ENCODE data around the gene VSTM2L.
A peak's percentile ranks its signal among the peaks of the same experiment; 100 is the strongest.

VSTM2L gene

DNA sequence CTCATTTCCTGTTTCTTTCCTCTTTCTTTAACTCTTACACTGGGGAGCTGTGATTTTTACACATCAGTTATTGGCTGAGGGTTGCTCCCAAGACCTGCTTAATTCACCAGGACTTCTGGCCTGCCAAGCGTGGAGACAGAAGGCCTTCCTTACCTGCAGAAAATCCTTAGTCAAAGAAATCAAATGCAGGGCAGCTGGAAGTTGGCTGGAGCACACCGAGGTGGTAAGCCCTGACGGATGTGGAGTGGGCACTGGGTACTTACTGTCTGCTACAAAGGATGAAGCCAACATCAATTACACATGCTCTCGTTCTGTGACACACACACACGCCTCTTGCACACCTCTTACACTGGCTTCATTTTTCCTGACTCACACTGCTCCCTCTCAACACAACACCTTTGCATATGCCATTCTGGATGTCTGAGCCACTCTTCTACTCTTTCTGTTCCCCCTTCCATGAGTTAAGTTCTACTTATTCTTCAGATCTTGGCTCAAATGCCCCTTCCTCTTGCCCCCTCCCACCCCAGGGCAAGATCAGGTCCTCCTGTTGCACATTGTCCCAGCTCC is 68.7 kb downstream of the VSTM2L start:
- DNase-seq: no peak

DNA sequence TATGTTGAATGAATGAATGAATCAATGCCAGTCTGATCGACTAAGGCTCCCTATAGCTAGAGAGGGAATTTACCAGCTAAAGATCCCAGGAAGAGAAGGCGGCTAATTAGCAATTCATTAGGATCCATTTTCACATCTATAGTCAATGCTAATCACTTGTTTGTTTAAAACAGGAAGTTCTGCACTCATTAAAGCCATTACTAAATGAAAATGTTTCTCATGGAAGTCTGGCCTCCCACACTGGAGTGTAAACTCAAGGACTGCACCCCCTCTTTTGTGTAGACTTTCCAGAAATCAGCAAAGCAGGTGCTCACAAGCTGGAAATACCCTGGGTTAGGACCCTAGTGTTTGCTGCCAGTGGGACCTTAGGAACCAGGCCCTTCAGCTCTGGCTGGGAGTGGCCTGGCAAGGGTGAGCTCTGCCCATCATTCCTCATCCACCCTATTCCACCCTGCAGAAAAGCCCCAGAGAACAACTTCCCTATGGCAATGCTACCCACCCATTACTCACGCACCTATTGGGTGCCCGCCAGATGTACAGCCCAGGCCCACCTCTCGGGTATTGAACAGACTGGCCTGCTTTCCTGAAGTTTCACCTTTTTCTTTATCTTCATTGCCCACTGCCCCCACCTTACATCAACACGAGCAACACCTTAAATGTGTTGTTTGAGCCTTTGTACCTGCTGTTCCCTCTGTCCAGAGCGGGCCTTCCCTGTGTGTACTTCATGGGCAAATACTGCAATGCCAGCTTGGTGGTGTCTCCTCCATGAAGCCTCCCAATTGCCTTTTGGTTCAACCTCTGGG is 69.5 kb downstream of the VSTM2L start:
- no peak for DNase-seq

DNA sequence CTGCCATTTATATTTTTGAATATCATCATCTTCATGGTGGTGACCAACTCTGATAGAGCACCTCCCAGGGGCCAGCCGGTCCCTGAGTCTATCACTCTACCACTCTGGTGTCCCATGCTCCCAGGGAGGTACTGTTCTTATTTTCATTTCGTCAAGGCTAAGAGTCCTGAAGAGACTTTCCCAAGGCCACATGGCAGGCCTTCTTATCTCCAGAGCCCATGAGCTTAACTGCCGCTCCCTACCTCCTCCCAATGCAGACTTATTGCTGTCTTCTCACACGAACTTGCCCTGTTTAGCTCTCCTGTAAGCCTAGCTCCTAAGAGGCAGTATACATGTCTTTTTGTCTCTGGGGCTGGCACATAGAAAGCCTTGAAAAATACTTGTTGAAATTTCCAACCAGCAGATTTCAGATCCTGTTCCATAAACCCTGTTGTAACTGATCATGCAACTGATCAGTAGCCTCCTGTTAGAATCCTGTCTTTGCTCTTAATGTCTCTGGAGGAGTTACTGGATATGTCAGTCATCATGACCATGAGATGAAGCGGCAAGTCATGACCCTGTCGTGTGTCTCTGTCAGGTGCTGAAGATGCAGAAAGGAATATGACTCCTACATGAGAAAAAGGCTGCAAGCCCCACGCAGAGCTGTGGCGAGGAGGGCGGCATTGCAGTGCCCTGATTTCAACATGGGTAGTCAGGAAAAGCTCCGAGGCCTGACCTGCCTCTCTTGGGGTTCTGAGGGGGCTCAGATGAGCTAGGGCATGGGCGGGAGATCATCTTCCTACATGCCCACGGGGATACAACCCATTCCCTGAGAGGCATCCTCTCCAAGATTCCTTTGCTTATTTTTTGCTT is 70.4 kb downstream of the VSTM2L start:
- no peak for DNase-seq

DNA sequence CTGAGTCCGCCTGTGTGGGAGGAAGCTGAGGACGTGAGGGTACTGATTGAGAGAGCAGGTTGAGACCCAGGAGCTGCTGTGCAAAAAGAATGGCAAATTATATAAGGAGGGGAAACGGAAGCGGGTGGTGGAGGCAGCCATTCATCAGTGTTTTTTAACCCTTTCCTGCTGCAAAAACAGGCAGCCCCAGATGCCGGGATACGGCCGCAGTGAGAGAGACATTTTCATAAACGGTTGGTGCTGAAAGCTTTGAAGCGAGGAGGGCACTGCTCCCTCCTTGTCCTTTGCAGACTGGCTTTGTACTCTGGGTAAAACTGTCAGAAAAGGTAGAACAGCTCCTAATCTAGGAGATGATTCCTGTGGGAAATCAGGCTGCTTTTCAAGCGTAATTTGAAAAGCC is 74.0 kb downstream of the VSTM2L start:
- DNase-seq: no peak

DNA sequence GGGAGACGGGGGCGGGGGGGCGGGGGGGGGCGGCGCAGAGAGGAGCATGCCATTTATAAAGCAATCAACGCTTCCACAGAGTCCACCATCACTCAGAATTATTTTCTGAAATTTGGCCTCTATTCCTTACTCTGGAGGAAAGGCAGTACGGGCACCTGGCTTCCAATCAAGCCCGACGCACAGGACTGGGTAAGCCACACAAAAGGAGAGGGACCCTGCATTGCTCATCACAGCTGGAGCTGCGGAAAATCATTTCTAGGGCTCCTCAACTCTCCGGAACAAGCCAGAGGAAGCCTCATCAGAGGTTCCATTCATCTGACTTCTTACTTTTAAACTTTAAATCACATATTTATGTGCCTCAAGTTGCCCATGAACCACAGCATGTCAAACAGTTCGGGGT is 74.4 kb downstream of the VSTM2L start:
- no peak for DNase-seq

DNA sequence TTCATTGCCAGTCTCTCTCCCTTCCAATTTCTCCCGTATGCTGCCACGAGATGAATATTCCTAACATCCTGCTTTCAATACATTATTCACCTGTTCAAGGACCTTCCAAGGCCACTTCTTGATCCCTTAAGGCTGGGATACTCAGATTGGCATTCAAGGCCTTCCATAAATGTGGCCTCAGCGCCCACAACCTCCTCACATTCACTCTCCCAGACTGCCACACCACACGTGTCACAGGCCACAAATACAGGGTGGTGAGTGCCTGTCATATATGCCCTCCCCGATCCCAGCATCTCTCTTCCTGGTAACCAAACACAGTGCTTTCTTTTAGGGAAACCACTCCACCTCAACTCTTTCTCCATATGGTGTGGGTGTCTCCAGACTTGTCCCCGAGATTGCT is 74.9 kb downstream of the VSTM2L start:
- DNase-seq: no peak

DNA sequence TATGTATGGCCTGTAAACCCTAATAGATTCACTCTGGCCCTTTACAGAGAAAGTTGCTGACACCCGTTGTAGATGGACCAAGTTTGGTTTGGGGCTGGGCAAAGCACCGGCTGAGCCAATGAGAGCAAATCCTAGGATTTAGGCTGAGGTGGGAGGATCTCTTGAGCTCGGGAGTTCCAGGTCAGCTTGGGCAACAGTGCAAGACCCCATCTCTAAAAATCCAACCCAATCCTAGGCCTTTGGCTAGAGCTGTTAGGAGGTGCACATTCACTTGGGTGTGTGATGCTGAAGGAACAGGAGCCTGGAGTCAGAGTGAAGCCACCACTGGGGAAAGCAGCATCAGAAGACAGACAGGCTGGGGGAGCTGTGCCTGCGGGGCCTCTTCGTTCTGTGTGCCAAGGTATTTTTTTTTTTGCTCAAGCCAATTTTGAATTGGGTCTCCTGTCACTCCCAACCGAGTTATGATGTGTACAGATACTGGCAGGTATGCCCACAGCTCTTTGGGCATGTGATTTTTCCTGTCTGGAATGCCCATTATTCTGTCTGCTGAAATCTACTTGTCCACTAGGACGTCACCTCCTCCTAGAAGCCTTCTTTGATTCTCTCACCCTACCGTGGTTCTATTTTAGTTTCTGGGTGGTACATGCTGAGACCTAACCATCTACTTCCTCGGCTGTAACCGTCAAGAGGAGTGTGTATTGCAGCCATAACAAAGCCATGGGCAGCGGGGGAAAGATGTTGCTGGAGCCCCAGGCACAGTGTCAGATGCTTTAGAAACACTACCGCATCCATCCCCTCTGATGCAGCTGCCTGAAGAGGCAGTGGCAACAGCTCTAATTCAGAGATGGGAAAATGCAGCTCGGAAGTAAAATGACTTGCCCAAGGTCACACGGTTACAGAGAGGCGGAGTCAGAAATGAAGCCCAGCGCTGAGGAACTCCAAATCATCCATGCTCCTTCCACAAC is 76.4 kb downstream of the VSTM2L start:
- DNase-seq: no peak

DNA sequence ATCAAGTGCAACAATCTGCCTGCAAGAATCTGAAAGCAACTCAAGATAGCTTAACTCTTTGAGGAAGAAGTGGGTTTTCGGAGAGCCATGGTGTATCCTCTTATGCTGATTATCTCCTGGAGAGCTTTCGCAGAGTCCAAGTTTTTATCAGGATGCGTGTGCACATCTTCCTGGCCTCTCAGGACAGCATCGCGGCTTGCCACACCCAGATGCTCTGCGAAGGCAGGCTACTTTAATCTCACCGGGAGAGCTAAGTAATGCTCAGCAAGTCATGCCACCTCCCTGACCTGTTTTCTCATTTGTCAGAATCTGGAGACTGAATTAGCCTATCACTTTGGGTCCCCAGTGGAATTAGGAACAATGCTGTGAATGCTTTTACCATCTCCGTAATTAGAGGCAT is 77.5 kb downstream of the VSTM2L start:
- no peak for DNase-seq

DNA sequence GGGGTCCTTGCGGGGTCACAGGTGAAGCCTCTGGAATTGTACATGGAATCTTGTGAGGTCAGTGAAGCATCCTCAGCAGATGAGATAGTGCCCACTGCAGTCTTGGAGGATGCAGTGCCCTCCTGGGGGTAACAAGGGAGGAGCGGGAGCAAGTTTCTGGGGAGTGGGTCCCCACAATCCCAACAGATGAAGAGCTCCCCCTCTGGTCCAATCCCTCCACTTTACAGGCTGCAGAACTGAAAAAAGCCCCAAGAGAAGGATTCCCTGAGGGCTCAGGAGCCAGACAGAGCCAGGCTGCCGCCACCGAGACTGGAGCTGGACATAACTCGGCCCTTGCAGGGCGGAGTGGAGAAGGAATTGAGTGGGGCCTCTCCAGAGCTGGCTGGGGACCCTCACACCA is 77.9 kb downstream of the VSTM2L start:
- no peak for DNase-seq

DNA sequence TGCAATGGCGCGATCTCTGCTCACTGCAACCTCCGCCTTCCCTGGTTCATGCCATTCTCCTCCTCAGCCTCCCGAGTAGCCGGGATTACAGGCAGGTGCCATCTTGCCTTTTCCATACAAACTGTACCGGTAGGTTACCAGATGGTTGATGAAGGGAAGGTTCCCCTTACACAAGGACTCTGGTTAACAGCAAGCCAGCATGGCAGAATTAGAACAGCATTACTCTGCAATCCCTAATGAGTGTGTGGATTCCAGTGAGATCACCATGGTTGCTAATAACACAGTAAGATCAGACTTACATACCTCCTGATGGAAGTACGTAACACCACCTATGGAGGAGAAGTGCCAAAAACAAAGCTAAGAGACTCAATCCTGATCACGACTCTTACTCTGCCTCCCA is 78.6 kb downstream of the VSTM2L start:
- DNase-seq: no peak

DNA sequence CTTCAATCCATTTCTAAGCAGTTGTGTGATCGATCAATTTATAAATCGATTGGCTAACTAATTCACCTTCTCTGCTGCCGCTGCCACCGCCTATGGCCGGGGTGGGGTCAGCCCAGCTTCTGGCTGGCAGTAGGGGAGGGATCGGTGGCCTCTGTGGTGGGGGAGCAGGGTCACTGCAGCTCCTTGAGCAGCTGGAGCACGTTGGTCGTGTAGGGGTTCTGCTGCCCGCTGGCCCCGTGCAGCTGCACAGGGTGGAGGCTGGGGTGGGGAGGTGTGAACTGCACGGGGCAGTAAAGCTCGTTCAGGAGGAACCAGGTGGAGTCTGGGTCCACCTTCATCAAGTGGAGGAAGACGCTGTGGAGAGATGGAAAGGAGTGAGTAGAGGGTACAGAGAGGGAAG is 80.4 kb downstream of the VSTM2L start:
- no peak for DNase-seq

DNA sequence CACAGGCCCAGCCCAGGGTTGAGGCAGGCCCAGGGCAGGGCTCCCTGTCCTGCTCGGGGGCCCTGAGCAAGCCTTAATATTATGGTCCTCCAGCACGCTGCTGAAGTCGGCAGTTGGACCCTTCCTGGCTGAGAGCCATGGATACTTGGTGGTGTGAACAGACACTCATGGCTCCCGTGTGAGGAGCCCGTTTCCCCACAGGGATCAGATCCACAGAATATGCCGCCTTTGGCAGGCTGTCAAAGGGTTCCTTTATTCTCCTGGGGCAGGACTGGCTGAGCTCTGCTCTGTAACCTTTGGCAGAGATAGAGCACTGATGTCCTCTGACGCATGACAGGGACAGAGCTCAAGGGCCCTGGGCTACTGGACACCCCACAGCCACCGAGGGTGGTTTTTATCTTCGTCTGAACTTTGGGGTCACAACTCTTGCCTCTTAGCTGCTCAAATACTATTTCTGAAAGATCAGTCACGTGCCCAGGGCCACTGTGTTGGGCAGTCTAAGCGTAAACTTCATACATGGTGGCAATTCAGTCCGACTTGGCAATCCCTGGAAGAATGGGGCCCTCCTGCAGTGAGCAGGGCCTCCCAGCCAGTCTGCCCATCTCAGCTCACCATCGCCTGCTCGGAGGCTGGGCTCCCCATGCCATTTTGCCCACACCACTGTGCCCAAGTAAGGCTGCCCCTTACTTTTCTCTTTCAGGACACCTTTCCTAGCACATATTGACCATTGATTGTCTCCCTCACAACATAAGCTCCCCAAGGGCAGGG is 81.3 kb downstream of the VSTM2L start:
- DNase-seq: no peak

DNA sequence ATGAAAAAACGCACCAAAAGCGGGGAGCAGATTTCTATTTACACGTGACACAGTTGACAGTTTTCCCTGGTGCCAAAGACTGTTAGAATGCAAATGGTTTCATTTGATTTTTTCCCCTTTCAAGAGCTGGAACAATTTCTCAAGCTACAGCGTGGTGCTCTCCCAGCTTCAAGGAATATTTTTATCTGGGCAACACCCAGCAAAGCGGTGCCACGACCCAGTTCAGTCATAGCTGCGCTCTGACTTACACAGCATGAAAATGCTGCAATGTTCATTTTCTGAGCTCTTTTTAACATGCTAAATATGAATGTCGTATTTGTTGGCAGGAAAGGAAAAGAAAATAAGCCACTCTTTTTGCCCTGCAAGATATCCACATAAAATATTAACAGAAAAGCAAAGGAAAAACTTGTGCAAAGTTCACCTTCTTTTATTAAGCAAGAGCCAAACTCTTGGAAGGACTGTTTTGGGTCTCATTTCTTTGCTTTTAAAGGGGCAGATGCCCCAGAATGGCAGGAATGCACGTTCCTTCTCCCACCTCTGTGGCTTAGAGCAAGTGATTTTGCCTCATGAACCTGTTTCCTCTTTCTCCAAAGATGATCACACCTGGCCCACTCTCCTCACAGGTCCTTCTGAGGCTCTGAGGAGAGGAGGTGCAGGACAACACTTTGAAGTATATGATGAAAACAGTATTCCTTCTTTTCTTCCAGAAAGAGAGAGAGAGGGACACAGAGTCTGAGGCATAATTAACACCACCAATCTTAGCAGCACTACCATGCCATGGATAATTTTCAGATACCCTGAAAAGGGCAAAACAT is 83.3 kb downstream of the VSTM2L start:
- DNase-seq: no peak

DNA sequence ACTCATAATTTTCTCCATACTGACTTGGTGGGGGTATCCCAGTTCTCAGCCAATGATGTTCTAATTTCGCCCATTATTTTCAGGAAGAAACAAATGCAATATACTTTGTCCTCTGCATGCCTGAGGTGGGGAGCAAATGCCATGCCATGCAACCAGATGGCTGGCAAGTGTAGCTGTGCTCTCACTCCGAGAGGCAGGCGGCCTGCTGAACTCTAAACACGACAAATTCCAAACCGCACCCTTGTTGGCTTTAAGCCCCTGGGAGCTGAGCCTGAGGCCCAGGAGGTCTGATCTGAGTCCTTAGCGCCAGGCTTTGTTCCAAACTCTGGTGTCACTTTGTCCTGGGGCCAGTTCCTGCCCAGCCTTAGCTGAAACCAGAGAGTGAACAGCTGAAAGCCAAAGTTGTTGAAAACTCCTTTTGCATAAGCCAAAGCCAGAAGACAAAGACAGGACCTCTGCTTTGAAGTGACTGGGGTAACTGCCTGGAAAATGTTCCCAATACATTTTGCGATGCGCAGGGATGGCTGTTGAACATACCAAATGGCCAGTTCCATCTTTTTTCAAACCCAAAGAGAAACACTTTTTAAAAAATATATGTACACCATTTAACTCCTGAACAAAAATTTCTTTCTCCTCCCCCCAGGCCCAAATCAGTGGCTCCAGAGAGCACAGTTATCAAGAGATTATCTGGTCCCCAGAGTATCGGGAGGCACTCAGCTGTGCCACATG is 84.1 kb downstream of the VSTM2L start:
- DNase-seq: no peak

DNA sequence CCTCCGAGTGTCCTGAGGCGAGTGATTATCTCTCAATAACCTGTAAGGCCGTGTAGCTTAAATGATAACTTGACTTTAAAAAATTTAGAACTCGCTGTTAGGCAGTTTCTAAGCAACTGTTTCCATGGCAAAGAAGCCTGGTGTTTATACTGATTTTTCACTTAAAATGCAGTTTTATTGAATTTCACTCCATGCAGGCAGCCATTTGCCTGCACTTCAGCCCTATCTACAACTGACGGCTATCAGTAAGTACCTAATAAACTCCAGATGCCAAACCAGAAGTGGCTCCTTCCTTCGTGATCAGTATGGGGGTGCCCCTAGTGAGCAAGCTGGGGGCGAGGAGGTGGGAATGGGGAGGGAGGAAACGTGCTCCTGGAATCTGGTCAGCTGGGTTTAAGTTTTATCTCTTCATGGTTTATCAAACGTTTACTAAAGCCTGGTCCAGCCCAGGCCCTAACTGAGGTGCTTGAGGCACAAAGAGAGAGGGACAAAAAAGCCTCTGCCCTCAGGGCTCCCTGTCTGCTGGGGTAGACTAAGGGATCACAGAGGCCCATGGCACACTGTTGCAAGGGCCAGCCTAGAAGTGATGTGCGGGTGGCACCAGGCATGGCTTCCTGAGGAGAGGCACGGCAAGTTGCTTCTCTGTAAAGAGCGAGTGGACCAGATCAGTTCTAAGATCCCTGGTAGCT is 84.8 kb downstream of the VSTM2L start:
- DNase-seq: no peak

DNA sequence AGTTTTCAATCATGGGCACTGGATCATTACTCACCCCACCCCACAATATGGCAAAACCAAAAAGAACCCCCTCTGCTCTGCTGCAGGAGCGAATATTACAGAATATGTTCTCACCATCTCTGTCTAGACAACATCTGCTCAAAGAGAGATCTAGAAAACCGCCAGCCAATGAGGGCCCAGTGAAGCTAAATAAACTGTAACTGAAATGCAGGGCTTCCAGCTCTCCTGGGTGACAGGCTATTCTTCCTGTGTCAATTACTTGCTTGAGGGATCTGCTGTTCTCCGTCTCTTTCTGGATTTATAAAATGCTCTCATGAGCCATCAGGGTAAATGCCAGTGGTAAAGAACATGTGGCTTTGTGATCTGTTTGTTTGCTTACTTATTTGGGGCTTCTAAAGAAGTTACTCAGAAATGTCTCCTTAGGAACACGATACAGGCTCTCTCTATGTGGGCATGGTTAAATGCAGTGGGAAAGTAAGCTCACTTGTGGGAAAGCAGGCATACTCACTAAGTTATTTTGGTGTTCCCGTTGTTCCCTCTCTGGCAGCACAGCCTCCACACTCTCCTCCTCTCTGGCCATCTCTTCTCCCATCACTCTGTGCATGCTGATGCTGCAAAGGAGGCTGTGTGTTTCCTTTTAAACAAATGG is 85.5 kb downstream of the VSTM2L start:
- no peak for DNase-seq

DNA sequence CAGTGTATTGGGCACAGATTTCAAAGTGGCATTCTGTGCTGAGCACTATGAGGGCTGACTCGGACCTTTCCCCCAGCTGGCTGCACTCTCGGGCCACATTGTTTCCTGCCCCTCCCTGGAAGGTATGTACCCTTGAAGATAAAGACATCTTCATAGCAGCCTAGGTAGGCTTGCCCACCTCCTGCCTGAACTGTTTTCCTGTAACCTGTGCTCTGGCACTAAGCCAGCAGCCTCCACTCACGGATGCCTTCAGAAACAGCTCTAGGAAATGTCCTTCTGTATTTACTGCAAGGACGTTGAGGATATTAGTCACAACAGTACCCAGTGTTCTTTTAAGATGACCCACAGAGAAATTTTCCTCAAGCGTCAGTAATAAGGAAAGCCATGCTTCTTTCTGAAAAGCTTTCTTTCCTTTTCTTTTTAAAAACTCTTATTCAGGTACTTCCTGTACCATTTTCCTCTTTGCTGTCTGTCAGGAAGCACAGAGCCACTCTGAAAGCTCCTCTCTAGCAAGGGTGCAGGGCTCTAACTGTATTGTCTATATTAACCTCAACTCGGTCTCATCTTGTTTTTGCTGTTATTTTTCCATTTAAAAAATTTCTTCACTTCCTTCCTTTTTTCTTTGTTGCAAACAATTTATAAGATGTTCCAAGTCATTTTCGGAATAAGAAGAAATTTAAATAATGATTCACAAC is 86.8 kb downstream of the VSTM2L start:
- DNase-seq: no peak

DNA sequence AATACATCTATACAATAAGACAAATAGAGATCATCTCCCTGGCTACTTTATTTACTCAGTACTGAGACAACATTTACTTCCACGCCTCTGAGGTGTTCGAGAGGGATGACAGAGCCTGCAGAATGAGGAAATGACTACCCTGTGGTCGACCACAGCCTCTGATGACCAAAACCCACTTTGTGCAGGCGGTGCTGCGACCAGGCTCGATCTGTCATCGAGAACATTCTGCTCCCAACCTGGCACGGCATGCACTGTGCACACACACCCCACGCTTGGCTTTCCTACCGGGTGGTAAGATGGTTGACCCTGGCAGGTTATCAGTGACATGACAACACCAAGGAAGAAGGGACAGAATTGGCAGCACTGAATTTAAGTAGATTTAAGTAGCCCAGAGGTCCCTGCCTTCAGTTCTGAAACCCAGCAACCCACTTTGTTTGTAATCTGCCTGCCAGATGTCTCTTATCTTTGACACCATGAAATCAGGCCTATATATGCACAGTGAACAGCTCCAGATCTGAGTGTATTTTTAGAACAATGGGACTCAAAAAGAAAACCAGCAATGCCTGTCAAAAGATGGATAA is 87.7 kb downstream of the VSTM2L start:
- peak; percentile 31 for DNase-seq
